HG03575 (cell line): ENCODE measurements around the gene RPL7A.
"Not testable (repeated sequence)": the region's sequence is repeated elsewhere in the genome, so short reads cannot be mapped to it uniquely, and the experiment has no call there.

Experiments
- ATAC-seq: cut with Tn5 transposase; IDR thresholded peaks from one replicate; pipeline ENCODE4 v1.9.1; 2021; ENCODE audit not compliant: unreplicated experiment, insufficient number of reproducible peaks, low FRiP score; ENCODE audit errors: extremely low read depth

Gene RPL7A

GRCh38 chr9:133323991-133324703 is 23.9 kb upstream of the RPL7A start:
- ATAC-seq = no peak

GRCh38 chr9:133327021-133327420 is 21.0 kb upstream of the RPL7A start:
- ATAC-seq = not testable (repeated sequence)

- ATAC-seq = no peak
These were observed 20.1 kb upstream of the RPL7A start for GRCh38 chr9:133327834-133328484.

GRCh38 chr9:133329306-133330156 is 18.5 kb upstream of the RPL7A start:
- ATAC-seq = not testable (repeated sequence)

GRCh38 chr9:133331221-133331620 is 16.8 kb upstream of the RPL7A start:
- ATAC-seq = no peak

- no peak for ATAC-seq
These were observed 16.2 kb upstream of the RPL7A start for GRCh38 chr9:133331641-133332380.

- ATAC-seq = no peak
These were observed 15.7 kb upstream of the RPL7A start for GRCh38 chr9:133332381-133332730.

- ATAC-seq = no peak
These were observed 15.0 kb upstream of the RPL7A start for GRCh38 chr9:133333011-133333410.

- no peak for ATAC-seq
These were observed 14.5 kb upstream of the RPL7A start for GRCh38 chr9:133333566-133333965.

GRCh38 chr9:133334161-133334560 is 13.9 kb upstream of the RPL7A start:
- ATAC-seq = no peak

- not testable (repeated sequence) for ATAC-seq
These were observed 13.1 kb upstream of the RPL7A start for GRCh38 chr9:133334888-133335287.

- peak; percentile 61 for ATAC-seq
These were observed 11.8 kb upstream of the RPL7A start, which contains the start of gene SURF6 for GRCh38 chr9:133335924-133336811. TSS of gene SURF6 (minus strand) at chr9:133336188. CDS start at chr9:133336132, 56 bp downstream.

- ATAC-seq = no peak
These were observed 8.4 kb upstream of the RPL7A start for GRCh38 chr9:133339641-133340040.

- no peak for ATAC-seq
These were observed 7.8 kb upstream of the RPL7A start for GRCh38 chr9:133340256-133340655.

GRCh38 chr9:133340916-133341315 is 7.1 kb upstream of the RPL7A start:
- no peak for ATAC-seq

- no peak for ATAC-seq
These were observed 6.5 kb upstream of the RPL7A start for GRCh38 chr9:133341369-133342068.

GRCh38 chr9:133342069-133342406 is 6.0 kb upstream of the RPL7A start:
- ATAC-seq = no peak

GRCh38 chr9:133342570-133342969 is 5.4 kb upstream of the RPL7A start:
- ATAC-seq = no peak
